Mesodermal cell (in vitro differentiated cells): Measurements from ENCODE around the gene OPN4.

Experiments
- H3K27ac ChIP-seq: 2 replicates; pipeline ENCODE4 v1.7.0; 2013; ENCODE audit warnings: mild to moderate bottlenecking, low read depth, low read length, moderate library complexity; ENCODE audit not compliant: severe bottlenecking
- H3K36me3 ChIP-seq: 2 replicates; pipeline ENCODE4 v1.7.1; 2013; ENCODE audit warnings: mild to moderate bottlenecking, low read length, moderate library complexity; ENCODE audit not compliant: control insufficient read depth, insufficient read depth
- H3K4me1 ChIP-seq: one replicate; pipeline ENCODE4 v1.7.1; 2013; ENCODE audit warnings: mild to moderate bottlenecking, low read length; ENCODE audit not compliant: insufficient read depth, control insufficient read depth, poor library complexity, severe bottlenecking
- H3K4me3 ChIP-seq: 2 replicates; pipeline ENCODE4 v1.7.0; 2013; ENCODE audit warnings: low read length, control low read depth, mild to moderate bottlenecking; ENCODE audit not compliant: insufficient read depth, poor library complexity, severe bottlenecking; ENCODE audit errors: extremely low read depth
- H3K9me3 ChIP-seq: 2 replicates; pipeline ENCODE4 v1.7.1; 2013; ENCODE audit warnings: mild to moderate bottlenecking, low read length, moderate library complexity; ENCODE audit not compliant: control insufficient read depth
- WGBS, 2 experiments: methylation state at CpG; one replicate each; pipeline ENCODE4 v1.1.5; 2013; ENCODE audit warnings: missing lambda C conversion rate in 2 of 2; ENCODE audit not compliant: insufficient coverage in 2 of 2; 5-methylcytosine and 5-hydroxymethylcytosine counted together

OPN4 gene

DNA sequence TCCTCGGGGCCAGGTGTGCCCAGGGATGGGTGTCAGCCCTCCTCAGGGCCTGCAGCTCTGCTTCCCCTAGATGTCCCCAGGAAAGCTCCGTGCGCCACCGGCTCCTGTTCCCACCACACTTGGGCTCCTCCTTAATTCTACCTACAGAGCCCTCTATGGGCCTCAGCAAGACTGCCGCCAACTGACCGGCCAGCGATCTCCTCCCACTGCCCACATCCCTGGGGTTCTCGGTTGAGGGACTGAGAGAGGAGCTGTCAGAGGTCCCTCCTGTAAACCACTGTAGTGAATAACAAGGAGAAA lies 8.6 kb downstream of the OPN4 start:
- H3K4me1 ChIP-seq, result peaks cover 30% of the 10 kb centered on the region
- no peaks in the 10 kb centered on the region for H3K9me3 ChIP-seq
- no peaks in the 10 kb centered on the region for H3K36me3 ChIP-seq
- no peak overlapping the region for H3K4me3 ChIP-seq
- no peak overlapping the region for H3K27ac ChIP-seq
- 83 to 87% methylated on average over 5 of the region's 8 CpGs for WGBS, 2 experiments

DNA sequence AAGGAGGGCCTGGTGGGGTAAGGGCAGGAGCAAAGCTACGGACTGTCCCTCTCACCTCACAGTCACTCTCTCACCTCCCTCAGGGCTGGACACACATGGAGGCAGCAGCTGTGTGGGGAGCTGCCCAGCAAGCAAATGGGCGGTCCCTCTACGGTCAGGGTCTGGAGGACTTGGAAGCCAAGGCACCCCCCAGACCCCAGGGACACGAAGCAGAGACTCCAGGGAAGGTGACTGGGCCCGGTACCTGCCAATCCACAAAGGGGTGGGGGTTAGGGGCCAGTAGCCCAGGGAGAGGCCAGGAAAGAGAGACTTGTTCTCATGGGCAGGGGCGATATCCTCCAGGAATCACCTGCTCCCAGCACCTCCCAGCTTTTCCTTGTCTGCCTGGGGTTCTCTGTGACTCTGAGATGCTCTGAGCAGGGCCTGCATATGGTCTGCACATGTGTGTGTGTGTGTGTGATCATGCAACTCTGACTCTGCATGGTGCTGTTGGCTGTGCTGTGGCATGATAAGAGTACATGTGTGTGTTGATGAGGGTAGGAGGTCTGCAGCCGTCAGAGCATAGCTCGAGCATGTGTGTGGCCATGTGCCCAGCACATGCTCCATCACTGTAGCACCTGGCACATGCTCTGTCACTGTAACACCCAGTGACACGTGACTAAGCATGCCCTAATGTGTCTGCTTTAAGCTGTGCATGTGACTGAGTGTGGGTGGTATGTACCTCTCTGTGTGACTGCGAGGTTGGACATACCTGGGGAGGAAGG lies 9.4 kb downstream of the OPN4 start:
- 85 to 96% methylated on average over 5 to 7 of the region's 10 CpGs for WGBS, 2 experiments
- no peak overlapping the region for H3K27ac ChIP-seq

DNA sequence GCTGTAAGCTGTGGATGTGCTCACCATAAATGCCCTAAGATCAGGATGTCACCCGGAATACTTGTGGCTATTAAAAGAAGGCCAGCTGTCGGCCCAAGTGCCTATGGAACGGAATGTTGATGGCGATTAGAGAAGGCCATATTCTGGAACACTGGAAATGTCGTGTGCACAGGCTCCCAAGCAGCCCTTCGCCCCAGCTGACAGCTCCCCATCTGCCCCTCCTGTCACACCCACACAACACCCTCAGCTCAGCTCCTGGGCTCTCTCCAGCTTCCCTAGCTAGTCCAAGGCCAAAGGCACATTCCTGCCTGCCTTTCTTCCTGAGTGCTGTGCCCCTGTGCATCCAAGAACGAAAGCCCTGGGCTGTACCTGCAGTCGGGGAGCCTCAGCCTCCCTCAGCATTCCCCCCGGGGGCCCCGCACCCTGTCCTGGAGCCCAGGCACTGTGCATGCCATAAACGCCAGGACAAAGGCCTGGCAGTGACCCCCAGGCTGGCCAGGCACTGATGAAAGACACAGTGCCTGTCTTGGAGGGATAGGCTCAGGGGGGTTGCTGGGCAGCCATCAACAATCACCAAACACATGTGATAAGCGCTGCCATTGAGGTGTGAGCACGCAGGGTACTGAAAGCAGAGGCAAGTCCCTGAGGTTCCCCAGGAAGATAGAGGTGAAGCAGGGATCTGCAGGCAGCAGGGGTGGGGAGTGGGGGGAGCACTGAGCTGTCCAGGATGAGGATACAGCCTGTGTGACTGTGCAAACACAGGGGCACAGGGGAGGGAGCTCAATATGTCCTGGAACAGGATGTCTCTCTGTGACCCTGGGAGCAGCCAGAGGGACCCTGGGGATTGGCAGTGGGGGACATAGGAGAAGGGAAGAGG lies 10.2 kb downstream of the OPN4 start:
- Histone ChIP-seq H3K4me1 (peaks cover 45% of the 10 kb centered on the region), H3K4me3 (no peak overlapping the region), H3K36me3 (no peaks in the 10 kb centered on the region), H3K9me3 (no peaks in the 10 kb centered on the region), H3K27ac (peak overlapping the region; percentile 16)
- WGBS, 2 experiments, result 74 to 79% methylated on average over 10 to 13 of the region's 13 CpGs

More for the DNA sequence above, 9.4 kb downstream of the OPN4 start:
- Histone ChIP-seq H3K4me3 (no peak overlapping the region), H3K36me3 (no peaks in the 10 kb centered on the region), H3K9me3 (no peaks in the 10 kb centered on the region), H3K4me1 (peaks cover 38% of the 10 kb centered on the region)

DNA sequence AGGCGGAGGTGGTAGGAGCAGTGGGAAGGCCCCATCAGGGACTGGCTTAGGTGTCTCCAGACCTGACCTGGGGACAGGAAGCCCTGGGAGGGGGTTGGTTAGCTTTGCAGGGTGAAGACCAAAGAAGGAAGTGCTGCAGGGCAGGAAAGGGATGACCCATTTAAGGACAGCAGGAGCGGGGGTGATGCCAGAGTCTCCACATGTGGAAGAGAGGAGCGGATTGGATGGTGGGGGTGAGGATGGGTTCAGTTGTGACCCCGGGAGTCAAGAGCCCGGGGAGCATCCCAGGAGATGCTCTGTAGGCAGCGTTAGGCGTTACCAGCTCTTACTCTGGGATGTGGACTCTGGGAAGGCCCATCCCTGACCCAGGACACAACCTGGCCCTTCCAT lies 10.9 kb downstream of the OPN4 start:
- no peak overlapping the region for H3K27ac ChIP-seq
- H3K36me3 ChIP-seq, result no peaks in the 10 kb centered on the region
- whole genome bisulfite sequencing, 2 experiments, result 91% methylated on average over 7 of the region's 7 CpGs
- no peak overlapping the region for H3K4me3 ChIP-seq
- no peaks in the 10 kb centered on the region for H3K9me3 ChIP-seq
- peaks cover 46% of the 10 kb centered on the region for H3K4me1 ChIP-seq

DNA sequence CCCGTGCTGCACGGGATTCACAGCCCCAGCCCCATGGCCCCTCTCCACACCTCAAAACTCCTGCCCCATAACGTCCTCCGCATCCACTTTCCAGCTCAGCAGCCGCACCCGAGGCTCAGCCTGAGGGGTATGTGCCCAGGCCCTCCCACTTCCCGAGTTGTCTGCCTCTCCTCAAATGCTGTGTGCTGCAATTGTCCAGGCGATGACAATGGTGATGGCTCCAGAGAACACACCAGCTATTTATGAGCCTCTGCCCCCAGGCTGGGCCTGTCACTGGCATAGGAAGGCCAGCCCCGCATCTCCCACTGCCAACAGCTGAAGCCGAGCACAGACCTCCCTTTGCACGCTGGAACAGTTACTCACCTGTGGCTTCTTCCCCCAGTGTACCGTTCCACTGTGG lies 11.5 kb downstream of the OPN4 start:
- H3K36me3 ChIP-seq, result no peaks in the 10 kb centered on the region
- peaks cover 53% of the 10 kb centered on the region for H3K4me1 ChIP-seq
- no peak overlapping the region for H3K4me3 ChIP-seq
- H3K9me3 ChIP-seq, result no peaks in the 10 kb centered on the region
- H3K27ac ChIP-seq, result no peak overlapping the region
- WGBS, 2 experiments, result 88 to 91% methylated on average over 11 to 12 of the region's 12 CpGs

DNA sequence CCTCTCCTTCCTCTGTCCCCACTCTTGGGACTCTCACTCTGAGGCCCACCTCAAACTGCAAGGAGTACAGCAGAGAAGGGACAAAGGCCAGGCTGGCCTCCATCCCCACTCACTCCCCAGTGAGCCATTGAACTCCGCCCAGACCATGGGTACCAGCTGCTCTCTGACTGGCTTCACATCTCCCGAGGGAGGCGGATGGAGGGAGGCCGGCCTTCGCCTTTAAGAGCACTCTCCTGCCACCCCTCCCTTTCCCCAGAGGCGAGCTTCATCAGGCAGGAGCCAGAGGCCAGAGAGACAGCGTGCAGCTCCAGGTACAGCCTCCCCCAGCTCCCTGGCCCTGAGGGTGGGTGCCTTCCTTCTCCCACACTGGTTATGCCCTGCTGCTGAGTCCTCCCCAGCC lies 12.2 kb downstream of the OPN4 start:
- 50 to 95% methylated on average over 1 to 6 of the region's 7 CpGs for WGBS, 2 experiments
- Histone ChIP-seq H3K4me1 (peaks cover 57% of the 10 kb centered on the region), H3K9me3 (no peaks in the 10 kb centered on the region), H3K27ac (no peak overlapping the region), H3K36me3 (no peaks in the 10 kb centered on the region), H3K4me3 (no peak overlapping the region)

DNA sequence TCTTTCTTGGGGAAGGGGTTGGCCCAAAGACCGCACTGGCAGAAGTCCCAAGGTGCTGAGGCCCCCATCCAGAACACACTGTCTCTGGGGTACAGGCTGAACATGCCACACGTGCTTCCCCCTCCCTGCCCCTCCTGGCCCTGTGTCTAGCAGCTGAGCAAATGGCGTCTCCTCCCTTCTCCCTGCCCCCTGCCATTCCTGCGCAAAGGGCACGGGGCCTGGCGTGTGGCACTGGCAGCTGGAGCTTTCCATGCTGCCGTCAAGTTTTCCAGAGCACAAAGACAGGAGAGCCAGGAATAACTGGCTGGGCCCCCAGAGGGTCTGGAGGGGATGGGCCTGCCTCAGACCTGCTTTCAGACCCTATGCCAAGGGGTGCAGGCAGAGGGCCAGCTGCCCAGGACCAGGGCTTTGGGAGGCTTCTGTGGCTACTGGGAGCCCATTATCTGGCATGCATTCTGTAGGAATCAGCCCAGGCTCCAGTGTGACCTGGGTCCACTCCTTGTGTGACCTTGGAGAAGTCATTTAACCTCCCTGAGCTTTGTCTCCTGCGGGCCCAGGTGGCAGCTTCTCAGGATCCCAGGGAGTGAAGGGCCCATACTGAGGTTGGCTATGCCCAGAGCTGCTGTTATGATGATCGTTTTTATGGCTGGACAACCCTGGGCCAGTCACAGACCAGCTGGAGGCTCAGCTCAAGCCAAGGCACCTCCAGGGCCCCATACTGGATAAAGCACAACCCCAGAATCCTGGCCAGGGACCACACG lies 13.3 kb downstream of the OPN4 start:
- peaks cover 62% of the 10 kb centered on the region for H3K4me1 ChIP-seq
- 95 to 97% methylated on average over 7 to 9 of the region's 10 CpGs for WGBS, 2 experiments

DNA sequence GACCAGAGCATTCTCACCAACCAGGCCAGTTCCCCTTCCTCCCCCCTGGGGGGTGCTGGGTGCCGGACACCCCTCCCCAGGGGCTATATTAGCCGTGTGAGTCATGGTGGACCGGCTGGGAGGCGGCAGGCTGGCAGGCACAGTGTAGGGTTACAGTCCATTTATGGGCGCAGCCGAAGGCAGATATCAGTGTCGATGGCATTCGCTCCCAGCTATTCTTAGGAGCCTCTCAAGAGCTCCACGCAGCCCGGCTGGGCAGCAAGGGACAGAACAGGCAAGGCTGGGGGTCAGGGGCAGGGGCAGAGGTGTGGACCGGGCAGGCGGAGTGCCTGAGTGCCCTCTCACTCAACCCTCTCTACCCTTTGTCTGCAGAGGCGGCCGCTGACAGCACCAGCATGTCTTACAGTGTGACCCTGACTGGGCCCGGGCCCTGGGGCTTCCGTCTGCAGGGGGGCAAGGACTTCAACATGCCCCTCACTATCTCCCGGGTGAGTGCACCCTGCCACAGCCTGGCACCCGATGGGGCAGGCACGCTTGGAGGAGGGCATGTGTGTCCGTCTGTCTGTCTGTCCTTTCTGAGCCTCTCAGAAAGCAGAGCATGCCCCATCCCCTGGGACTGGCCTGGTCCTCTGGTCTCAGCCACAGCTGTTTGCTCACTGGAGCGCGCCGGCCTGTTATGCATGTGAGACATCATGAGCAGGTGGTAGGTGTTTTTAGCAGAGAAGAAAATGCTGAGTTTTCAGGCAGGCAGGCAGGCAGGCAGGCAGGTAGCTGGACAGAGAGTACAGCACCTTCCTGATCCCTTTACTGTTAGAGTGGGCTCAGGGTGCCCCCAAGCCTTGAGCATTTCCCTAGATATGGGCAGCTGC lies 14.2 kb downstream of the OPN4 start, which contains the start of gene LDB3:
TSS of gene LDB3 (plus strand) at position 215 of the 869 bp plus-strand sequence. CDS start at position 396, 181 bp downstream.
- WGBS, 2 experiments, result 56 to 63% methylated on average over 14 to 18 of the region's 23 CpGs
- Histone ChIP-seq H3K4me1 (peaks cover 70% of the 10 kb centered on the region), H3K36me3 (no peaks in the 10 kb centered on the region), H3K27ac (no peak within 1 kb of the TSS), H3K9me3 (no peaks in the 10 kb centered on the region), H3K4me3 (no peak within 1 kb of the TSS)

More for the DNA sequence above, 13.3 kb downstream of the OPN4 start:
- no peak overlapping the region for H3K27ac ChIP-seq
- H3K36me3 ChIP-seq, result no peaks in the 10 kb centered on the region
- no peaks in the 10 kb centered on the region for H3K9me3 ChIP-seq
- no peak overlapping the region for H3K4me3 ChIP-seq

DNA sequence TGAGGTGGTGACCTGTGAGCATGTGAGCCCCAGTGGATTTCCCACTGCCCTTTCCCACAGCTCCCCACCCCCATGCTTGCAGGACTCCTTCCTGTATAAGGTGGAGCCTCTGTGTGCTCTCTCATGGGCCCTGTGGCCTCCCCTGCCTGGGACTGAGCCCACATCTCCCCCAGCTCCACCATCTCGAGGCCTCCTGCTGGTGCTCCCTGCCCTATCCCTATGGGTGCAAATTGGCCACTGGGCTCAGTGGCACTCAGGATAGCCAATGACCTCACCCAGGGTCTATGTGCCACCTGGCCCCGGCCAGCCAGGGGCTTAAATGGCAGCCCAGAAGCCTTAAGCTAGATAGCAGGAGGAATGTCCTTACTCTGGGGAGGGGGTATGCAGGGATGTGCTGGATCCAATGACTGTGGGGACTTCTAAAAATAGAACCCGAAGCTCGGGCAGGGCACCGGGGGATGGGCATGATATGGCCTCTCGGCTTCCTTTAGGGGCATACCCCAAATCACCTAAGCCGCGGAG lies 16.0 kb downstream of the OPN4 start:
- Histone ChIP-seq H3K27ac (no peak overlapping the region), H3K4me1 (peaks cover 63% of the 10 kb centered on the region), H3K36me3 (no peaks in the 10 kb centered on the region), H3K9me3 (no peaks in the 10 kb centered on the region), H3K4me3 (no peak overlapping the region)
- WGBS, 2 experiments, result 89 to 95% methylated on average over 3 to 5 of the region's 8 CpGs

DNA sequence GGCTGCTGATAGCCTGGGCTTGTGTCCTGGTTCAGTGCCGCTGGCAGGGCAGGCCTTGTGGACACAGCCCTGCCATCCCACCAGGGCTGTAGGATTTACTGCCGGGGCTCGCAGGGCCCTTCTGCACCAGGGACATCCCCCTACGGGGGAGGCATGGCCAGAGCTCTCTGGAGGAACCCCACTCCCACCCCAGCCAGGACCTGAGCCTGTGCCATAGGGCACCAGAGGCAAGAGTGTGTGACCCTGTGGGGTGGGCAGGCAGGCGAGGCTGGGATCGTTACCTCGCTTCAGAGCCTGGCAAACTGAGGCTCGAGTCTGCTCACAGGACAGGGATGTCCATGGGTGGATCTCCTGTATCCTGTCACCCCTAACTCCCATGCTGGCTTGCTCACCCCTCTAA lies 16.5 kb downstream of the OPN4 start:
- Histone ChIP-seq H3K36me3 (no peaks in the 10 kb centered on the region), H3K27ac (no peak overlapping the region), H3K9me3 (no peaks in the 10 kb centered on the region), H3K4me1 (peaks cover 58% of the 10 kb centered on the region), H3K4me3 (no peak overlapping the region)
- 91 to 93% methylated on average over 7 to 8 of the region's 8 CpGs for WGBS, 2 experiments
